Stimulated activated CD4-positive, alpha-beta T cell treated with anti-CD3 and anti-CD28 coated beads, Interleukin-2, amount 100 ng/mL, for 24 hours (primary cell): Measurements from ENCODE around the gene ATP6V1E1.
"Not testable (repeated sequence)": the region's sequence is repeated elsewhere in the genome, so short reads cannot be mapped to it uniquely, and the experiment has no call there.

ENCODE experiments used
- DNase-seq, 2 donors: peaks; one replicate each; pipeline ENCODE4 v3.0.0-alpha.2; 2020

ATP6V1E1 gene

GRCh38 chr22:17580441-17581031 lies 48.0 kb downstream of the ATP6V1E1 start:
- no peak for DNase-seq

- no peak for DNase-seq
These were observed 49.0 kb downstream of the ATP6V1E1 start for GRCh38 chr22:17579535-17579981.

- no peak for DNase-seq
These were observed 50.3 kb downstream of the ATP6V1E1 start for GRCh38 chr22:17578136-17578754.

GRCh38 chr22:17576470-17576869 lies 52.1 kb downstream of the ATP6V1E1 start:
- DNase-seq: no peak

GRCh38 chr22:17575681-17576080 lies 52.9 kb downstream of the ATP6V1E1 start:
- no peak for DNase-seq

GRCh38 chr22:17575151-17575550 lies 53.4 kb downstream of the ATP6V1E1 start:
- DNase-seq: no peak

GRCh38 chr22:17570851-17571631 lies 57.5 kb downstream of the ATP6V1E1 start:
- no peak for DNase-seq

- DNase-seq: no peak
These were observed 58.5 kb downstream of the ATP6V1E1 start for GRCh38 chr22:17569971-17570511.

GRCh38 chr22:17566776-17567175 lies 61.8 kb downstream of the ATP6V1E1 start:
- DNase-seq: no peak

GRCh38 chr22:17566016-17566687 lies 62.4 kb downstream of the ATP6V1E1 start:
- not testable (repeated sequence) for DNase-seq

- no peak for DNase-seq
These were observed 64.6 kb downstream of the ATP6V1E1 start for GRCh38 chr22:17563936-17564391.

GRCh38 chr22:17562906-17563870 lies 65.4 kb downstream of the ATP6V1E1 start, which contains the start of gene SLC25A18:
Gene SLC25A18, plus strand, starts transcription at chr22:17563498. Its CDS starts 16,447 bp downstream, at chr22:17579945.
- DNase-seq: no peak

GRCh38 chr22:17559188-17559587 lies 69.4 kb downstream of the ATP6V1E1 start:
- no peak for DNase-seq

- no peak for DNase-seq
These were observed 73.7 kb downstream of the ATP6V1E1 start for GRCh38 chr22:17554814-17555213.

- DNase-seq: no peak
These were observed 75.8 kb downstream of the ATP6V1E1 start for GRCh38 chr22:17552737-17553136.

GRCh38 chr22:17549655-17550054 lies 78.9 kb downstream of the ATP6V1E1 start:
- no peak for DNase-seq

- no peak for DNase-seq
These were observed 79.4 kb downstream of the ATP6V1E1 start for GRCh38 chr22:17549183-17549582.

GRCh38 chr22:17548756-17549035 lies 79.9 kb downstream of the ATP6V1E1 start:
- DNase-seq: no peak

- DNase-seq: no peak
These were observed 80.4 kb downstream of the ATP6V1E1 start for GRCh38 chr22:17548010-17548755.

- no peak for DNase-seq
These were observed 86.1 kb downstream of the ATP6V1E1 start for GRCh38 chr22:17542452-17542851.
